GM13976 (cell line): ENCODE measurements around the gene LGR6.

Experiments used
- DNase-seq: peaks from one replicate; pipeline ENCODE4 v3.0.0; 2012; ENCODE audit warnings: low spot score
- CTCF ChIP-seq: IDR thresholded peaks from 2 replicates; pipeline ENCODE4 v1.5.1; 2012; ENCODE audit warnings: borderline replicate concordance, mild to moderate bottlenecking; ENCODE audit not compliant: insufficient read depth; ENCODE audit errors: extremely low read depth, missing control alignments, control extremely low read depth
- in situ Hi-C: fragments of 300-500 bp; cut with MboI; formaldehyde crosslinking; loops from one replicate; pipeline ENCODE4 v1.12.0; 2022; ENCODE audit warnings: low sequenced_read_pairs, mixed read lengths, inconsistent platforms; ENCODE audit not compliant: unreplicated experiment

Gene LGR6

GRCh38 chr1:202194328-202194648 lies 689 bp downstream of the LGR6 start:
- no peak for DNase-seq
- in situ Hi-C loops = no loop called here
- no peak for TF ChIP-seq CTCF

- no peak for DNase-seq
- in situ Hi-C loops = no loop called here
Measured at GRCh38 chr1:202197653-202198365, 4.2 kb downstream of the LGR6 start.

GRCh38 chr1:202198366-202198724 lies 4.7 kb downstream of the LGR6 start:
- no peak for DNase-seq
- in situ Hi-C loops = no loop called here
- TF ChIP-seq CTCF = no peak

More at GRCh38 chr1:202197653-202198365, 4.2 kb downstream of the LGR6 start:
- no peak for TF ChIP-seq CTCF

GRCh38 chr1:202199040-202199889 lies 5.7 kb downstream of the LGR6 start:
- in situ Hi-C loops = no loop called here
- TF ChIP-seq CTCF = no peak
- DNase-seq = no peak

GRCh38 chr1:202200112-202200548 lies 6.5 kb downstream of the LGR6 start:
- TF ChIP-seq CTCF = no peak
- in situ Hi-C loops = no loop called here
- DNase-seq = no peak

GRCh38 chr1:202200669-202201068 lies 7.1 kb downstream of the LGR6 start:
- no peak for DNase-seq
- in situ Hi-C loops = no loop called here

More at GRCh38 chr1:202200669-202201068, 7.1 kb downstream of the LGR6 start:
- no peak for TF ChIP-seq CTCF
